ENCODE measurements around the gene PARD3.

Gene PARD3

GRCh38 chr10:34193931-34194626 lies 621.0 kb downstream of the PARD3 start:
- no peak for DNase-seq (ENCODE audit: low read depth)
- TF ChIP-seq, protein P1, sequence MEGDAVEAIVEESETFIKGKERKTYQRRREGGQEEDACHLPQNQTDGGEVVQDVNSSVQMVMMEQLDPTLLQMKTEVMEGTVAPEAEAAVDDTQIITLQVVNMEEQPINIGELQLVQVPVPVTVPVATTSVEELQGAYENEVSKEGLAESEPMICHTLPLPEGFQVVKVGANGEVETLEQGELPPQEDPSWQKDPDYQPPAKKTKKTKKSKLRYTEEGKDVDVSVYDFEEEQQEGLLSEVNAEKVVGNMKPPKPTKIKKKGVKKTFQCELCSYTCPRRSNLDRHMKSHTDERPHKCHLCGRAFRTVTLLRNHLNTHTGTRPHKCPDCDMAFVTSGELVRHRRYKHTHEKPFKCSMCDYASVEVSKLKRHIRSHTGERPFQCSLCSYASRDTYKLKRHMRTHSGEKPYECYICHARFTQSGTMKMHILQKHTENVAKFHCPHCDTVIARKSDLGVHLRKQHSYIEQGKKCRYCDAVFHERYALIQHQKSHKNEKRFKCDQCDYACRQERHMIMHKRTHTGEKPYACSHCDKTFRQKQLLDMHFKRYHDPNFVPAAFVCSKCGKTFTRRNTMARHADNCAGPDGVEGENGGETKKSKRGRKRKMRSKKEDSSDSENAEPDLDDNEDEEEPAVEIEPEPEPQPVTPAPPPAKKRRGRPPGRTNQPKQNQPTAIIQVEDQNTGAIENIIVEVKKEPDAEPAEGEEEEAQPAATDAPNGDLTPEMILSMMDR (IDR thresholded peaks at IDR 0.05; ENCODE audit: low read depth, low read length, missing control alignments): no peak
- no peak overlapping the region for H3K4me3 ChIP-seq (ENCODE audit: low read depth, low read length)

DNA sequence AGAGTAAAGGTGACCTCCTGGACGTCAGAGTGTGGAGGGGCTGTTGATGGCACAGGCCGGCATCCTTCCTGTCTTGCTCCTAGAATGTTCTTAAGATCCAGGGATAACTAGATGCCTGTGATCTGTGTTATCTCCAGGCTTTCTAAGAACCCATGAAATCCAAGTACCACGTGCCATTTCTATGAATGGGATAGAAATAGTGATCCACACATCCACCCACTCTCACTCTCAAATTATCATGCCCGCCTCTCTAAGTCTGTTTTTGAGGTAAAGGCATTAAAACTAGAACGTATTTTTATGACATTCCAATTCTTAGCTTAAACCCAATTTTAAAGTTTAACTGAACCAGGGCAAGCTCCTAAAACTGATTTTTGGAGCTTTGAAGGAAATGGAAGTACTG lies 622.5 kb downstream of the PARD3 start:
- TF ChIP-seq, protein P1 (IDR thresholded peaks at IDR 0.05; ENCODE audit: low read depth, low read length, missing control alignments): no peak
- no peak overlapping the region for H3K4me3 ChIP-seq (ENCODE audit: low read depth, low read length)
- DNase-seq (ENCODE audit: low read depth): no peak

GRCh38 chr10:34191406-34191805 lies 623.7 kb downstream of the PARD3 start:
- no peak for DNase-seq (ENCODE audit: low read depth)
- no peak overlapping the region for H3K4me3 ChIP-seq (ENCODE audit: low read depth, low read length)
- TF ChIP-seq, protein P1 (IDR thresholded peaks at IDR 0.05; ENCODE audit: low read depth, low read length, missing control alignments): no peak

DNA sequence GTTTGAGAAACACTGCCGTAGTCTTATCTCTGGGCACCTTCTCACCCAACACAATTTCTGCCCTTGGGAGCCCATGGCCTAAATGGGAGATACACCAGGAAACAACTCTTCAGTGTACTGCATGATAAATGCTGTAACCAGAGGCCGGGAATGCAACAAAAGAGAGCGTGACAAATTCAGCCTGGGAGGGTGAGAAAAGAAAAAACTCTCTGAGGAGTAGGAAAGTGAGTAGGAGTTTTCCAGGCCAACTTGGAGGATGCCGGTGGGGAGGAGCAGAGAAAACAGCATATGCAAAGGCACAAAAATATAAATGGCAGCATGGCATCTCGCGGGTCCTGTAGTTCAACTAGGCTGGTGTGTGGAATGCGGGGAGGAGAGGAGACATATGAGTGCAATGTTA lies 624.5 kb downstream of the PARD3 start:
- TF ChIP-seq, protein P1 (IDR thresholded peaks at IDR 0.05; ENCODE audit: low read depth, low read length, missing control alignments): no peak
- no peak overlapping the region for H3K4me3 ChIP-seq (ENCODE audit: low read depth, low read length)
- DNase-seq (ENCODE audit: low read depth): no peak

GRCh38 chr10:34189830-34190229 lies 625.3 kb downstream of the PARD3 start:
- TF ChIP-seq, protein P1 (IDR thresholded peaks at IDR 0.05; ENCODE audit: low read depth, low read length, missing control alignments): no peak
- no peak for DNase-seq (ENCODE audit: low read depth)
- no peak overlapping the region for H3K4me3 ChIP-seq (ENCODE audit: low read depth, low read length)

DNA sequence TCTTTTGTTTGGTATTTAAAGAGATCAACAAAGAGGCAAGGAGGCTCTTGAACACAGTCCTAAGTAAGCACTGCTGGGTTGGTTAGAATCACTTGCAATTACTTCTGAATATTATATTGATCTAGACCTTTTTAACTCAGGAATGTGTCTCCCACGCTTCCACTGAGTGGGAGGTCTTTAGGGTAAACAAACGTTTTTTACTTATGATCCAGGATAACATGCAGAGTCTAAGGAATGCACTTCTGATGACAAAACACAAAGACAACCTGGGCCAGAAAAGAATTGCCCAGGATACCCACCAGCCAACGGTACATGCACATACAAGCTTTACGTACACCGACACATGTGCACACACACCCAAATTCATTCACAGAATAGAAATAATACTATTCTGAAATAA lies 626.9 kb downstream of the PARD3 start:
- TF ChIP-seq, protein P1 (IDR thresholded peaks at IDR 0.05; ENCODE audit: low read depth, low read length, missing control alignments): no peak
- no peak for DNase-seq (ENCODE audit: low read depth)
- no peak overlapping the region for H3K4me3 ChIP-seq (ENCODE audit: low read depth, low read length)

DNA sequence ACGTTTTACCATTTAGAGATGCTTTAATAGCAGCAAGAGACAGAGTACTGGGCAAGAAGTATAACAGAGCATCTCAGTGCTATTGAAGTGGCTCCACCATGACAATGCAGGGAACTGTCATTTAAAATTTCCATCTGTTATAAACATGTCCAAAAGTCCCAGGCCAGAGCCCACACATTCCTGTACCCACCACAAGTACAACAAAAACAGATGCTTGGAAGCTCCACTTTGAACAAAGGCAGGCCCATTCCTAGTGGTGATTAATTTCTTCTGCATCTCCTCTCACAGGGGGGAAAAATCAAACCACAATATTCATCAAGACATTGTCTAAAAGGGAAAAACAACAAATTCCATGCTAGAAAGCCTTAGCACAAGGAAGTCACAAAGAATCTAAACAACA lies 627.9 kb downstream of the PARD3 start:
- TF ChIP-seq, protein P1 (IDR thresholded peaks at IDR 0.05; ENCODE audit: low read depth, low read length, missing control alignments): no peak
- H3K4me3 ChIP-seq (ENCODE audit: low read depth, low read length): no peak overlapping the region
- no peak for DNase-seq (ENCODE audit: low read depth)

All from GM12864 (cell line).